GM10266 (cell line): ENCODE data around the gene ME2.
A peak's percentile ranks its signal among the peaks of the same experiment; 100 is the strongest.
"Not testable (repeated sequence)": the region's sequence is repeated elsewhere in the genome, so short reads cannot be mapped to it uniquely, and the experiment has no call there.

Experiments
- DNase-seq: peaks from one replicate; pipeline ENCODE4 v3.0.0; 2012; ENCODE audit errors: extremely low spot score
- TF ChIP-seq, protein P1 (sequence below): IDR thresholded peaks from 2 replicates; pipeline ENCODE4 v1.5.1; 2012; ENCODE audit warnings: mild to moderate bottlenecking, low read depth; ENCODE audit not compliant: control insufficient read depth, insufficient read depth; ENCODE audit errors: missing control alignments

The ME2 gene

DNA sequence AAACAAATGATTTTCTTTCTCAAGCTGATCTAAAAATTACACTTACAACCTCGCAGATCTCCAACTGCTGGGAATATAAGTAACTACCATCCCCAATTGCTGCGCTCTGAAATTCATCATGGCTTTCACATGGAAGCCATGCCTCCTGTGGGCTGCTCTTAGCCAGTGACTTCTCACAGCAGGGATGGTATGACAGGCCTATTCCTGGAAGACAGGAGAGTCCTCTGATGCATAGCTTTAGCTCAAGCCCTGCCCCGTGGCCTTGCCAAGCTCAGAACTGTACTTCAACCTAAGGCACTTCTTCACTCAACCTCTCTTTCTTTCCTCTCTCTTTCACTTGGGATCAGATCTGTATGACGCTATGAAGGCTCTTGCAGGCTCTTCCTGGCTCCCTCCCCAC lies 76.3 kb downstream of the ME2 start:
- no peak for DNase-seq

DNA sequence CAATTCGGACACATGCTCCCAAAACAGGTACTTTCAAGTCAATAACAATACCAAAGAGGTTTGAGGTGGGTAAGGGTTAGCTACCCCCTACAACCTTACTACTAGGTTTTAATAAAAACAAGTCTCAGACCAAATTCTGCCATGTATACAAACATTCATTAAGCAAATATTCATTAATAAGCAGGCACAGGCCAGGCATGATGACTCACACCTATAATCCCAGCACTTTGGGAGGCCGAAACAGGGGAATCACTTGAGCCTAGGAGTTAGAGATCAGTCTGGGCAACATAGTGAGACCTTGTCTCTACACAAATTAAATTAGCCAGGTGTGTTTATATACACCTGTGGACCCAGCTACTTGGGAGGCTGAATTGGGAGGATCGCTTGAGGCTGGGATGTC lies 77.2 kb downstream of the ME2 start:
- no peak for DNase-seq
- TF ChIP-seq, protein P1, sequence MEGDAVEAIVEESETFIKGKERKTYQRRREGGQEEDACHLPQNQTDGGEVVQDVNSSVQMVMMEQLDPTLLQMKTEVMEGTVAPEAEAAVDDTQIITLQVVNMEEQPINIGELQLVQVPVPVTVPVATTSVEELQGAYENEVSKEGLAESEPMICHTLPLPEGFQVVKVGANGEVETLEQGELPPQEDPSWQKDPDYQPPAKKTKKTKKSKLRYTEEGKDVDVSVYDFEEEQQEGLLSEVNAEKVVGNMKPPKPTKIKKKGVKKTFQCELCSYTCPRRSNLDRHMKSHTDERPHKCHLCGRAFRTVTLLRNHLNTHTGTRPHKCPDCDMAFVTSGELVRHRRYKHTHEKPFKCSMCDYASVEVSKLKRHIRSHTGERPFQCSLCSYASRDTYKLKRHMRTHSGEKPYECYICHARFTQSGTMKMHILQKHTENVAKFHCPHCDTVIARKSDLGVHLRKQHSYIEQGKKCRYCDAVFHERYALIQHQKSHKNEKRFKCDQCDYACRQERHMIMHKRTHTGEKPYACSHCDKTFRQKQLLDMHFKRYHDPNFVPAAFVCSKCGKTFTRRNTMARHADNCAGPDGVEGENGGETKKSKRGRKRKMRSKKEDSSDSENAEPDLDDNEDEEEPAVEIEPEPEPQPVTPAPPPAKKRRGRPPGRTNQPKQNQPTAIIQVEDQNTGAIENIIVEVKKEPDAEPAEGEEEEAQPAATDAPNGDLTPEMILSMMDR: no peak

More for the DNA sequence above, 76.3 kb downstream of the ME2 start:
- TF ChIP-seq, protein P1: no peak

DNA sequence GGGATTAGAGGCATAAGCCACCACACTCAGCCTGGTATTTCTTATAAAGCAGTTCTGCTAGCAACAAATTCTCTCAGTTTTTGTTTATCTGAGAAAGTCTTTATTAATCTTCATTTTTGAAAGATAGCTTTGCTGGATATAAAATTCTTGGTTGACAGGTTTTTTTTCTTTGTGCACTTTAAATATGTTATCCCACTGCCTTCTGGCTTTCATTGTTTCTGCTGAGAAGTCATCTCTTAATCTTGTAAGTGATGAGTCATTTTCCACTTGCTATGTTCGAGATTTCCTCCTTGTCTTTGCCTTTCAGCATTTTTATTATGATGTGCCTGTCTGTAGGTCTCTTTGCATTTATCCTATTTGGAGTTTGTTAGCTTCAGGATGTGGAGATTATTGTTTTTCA lies 83.1 kb downstream of the ME2 start:
- TF ChIP-seq, protein P1: no peak
- DNase-seq: no peak

DNA sequence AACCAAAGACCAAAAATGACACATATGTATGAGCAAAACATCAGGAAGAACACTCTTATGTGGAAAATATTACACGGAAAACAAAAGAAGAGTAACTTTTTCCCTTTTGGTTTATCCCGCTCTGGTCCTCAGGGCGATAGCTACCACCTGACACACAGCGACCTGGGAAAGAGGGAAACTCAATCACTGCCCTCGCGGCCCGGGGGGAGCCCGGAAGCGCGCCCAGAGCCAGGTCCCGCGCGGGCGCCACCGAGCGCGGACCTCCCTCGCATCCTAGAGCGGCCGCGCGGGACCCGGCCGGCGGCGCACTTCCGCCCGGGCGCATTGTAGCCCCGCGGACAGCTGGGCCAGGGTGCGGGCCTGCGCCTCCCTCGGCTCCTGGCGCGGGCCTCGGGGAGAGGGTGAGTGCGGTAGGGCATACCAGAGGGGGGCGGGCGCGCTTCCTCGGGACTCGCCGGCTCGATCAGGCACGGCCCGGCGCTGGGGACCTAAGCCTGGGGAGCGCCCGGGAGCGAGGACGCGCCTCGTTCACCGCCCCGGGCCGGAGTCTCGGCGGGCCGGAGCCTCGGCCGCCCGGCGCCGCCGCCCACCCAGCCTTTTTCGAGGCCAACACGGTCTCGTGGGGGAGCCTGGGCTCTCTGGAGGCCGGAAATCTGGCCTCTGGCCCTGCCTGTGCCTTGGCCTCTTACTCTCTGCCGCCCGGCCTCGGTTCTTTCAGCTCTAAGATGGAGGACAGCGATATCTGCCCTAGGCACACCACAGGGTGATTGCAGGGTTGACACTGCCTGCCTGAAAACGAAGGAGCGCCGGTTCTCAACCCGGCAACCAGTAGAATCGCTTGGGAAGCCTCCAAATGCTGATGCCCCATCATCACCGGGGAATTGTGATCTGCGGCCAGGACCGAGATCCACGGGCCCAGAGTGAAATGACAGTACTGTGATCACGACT lies 89.1 kb downstream of the ME2 start, which contains the start of gene ELAC1:
Gene ELAC1, plus strand, starts transcription at position 327 of the 948 bp plus-strand sequence. CDS start 6,365 bp downstream, outside the sequence.
- TF ChIP-seq, protein P1: no peak
- DNase-seq: peak; percentile 89

DNA sequence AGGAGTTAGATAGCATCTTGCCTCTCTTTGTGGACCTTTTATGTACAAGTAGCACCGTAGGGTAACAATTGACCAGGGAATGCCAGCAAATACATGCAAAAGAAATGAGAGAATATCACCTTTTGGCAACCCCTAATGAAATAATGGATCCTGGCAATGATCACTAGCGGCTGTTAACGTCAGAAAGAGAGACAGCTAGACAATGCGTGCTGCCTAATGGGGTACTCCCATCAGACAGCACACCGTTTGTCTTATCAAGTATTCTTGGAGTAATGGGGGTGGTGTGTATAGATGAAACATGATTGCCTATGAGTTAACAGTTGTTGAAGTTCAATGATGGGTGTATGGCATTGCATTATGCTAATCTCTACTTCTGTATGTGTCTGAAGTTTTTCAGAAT lies 90.5 kb downstream of the ME2 start:
- TF ChIP-seq, protein P1: no peak

DNA sequence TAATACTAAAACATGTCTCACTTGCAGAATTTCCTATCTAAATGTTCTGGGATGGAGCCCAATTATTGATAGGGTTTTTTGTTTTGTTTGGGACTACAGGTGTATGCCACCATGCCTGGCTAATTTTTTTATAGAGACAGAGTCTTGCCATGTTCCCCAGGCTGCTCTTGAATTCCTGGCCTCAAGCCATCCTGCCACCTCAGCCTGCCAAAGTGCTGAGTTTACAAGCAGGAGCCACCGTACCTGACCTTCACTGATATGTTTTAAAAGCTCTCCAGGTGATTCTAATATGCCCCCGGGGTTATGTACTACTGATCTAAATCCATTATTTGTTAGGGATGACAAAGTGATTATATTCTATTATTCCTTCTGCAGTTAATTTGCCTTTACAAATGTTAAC lies 91.1 kb downstream of the ME2 start:
- DNase-seq: no peak
- TF ChIP-seq, protein P1: no peak

More for the DNA sequence above, 90.5 kb downstream of the ME2 start:
- no peak for DNase-seq

DNA sequence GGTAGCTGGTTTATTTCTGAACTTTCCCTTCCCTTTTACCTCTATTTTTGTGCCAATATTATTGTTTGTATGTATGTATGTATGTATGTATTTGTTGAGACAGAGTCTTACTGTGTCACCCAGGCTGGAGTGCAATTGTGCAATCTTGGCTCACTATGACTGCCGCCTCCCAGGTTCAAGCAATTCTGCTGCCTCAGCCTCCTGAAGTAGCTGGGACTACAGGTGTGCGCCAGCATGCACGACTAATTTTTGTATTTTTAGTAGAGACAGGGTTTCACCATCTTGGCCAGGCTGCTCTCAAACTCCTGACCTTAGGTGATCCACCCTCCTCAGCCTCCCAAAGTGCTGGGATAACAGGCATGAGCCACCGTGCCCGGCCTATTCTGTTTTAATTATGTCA lies 93.5 kb downstream of the ME2 start:
- DNase-seq: not testable (repeated sequence)
